Measurements from ENCODE around the gene RUNX3.

- TF ChIP-seq CTCF (IDR thresholded peaks at IDR 0.05; ENCODE audit: low read length) (no peak), EZH2phosphoT487 (IDR thresholded peaks at IDR 0.05; ENCODE audit: low read length) (no peak)
These were observed 20.6 kb downstream of the RUNX3 start for GRCh38 chr1:24909388-24909898.
